ENCODE data around the gene PASK.

Gene PASK

GRCh38 chr2:241177526-241178334 is 28.5 kb upstream of the PASK start:
- H3K36me3 ChIP-seq (ENCODE audit: control insufficient read depth, insufficient read depth, low read length) = no peaks in the 10 kb centered on the region
- H3K4me3 ChIP-seq (ENCODE audit: low read depth, low read length) = no peak overlapping the region
- H3K4me1 ChIP-seq = peaks cover 3% of the 10 kb centered on the region
- no peak overlapping the region for H3K9ac ChIP-seq
- H3K27me3 ChIP-seq (ENCODE audit: control insufficient read depth, insufficient read depth, low read length) = no peaks in the 10 kb centered on the region
- no peak overlapping the region for H3K27ac ChIP-seq
- no peak overlapping the region for H3K4me2 ChIP-seq (ENCODE audit: low read length)
- H2AFZ ChIP-seq = no peak overlapping the region
- H3K79me2 ChIP-seq = no peaks in the 10 kb centered on the region
- TF ChIP-seq CTCF (IDR thresholded peaks at IDR 0.05) = no peak
- H3K9me3 ChIP-seq (ENCODE audit: control insufficient read depth, low read length) = no peaks in the 10 kb centered on the region

GRCh38 chr2:241173557-241173956 is 24.3 kb upstream of the PASK start:
- peaks cover 3% of the 10 kb centered on the region for H3K4me1 ChIP-seq
- TF ChIP-seq CTCF (IDR thresholded peaks at IDR 0.05) = no peak
- no peaks in the 10 kb centered on the region for H3K9me3 ChIP-seq (ENCODE audit: control insufficient read depth, low read length)
- no peaks in the 10 kb centered on the region for H3K36me3 ChIP-seq (ENCODE audit: control insufficient read depth, insufficient read depth, low read length)
- H3K4me2 ChIP-seq (ENCODE audit: low read length) = no peak overlapping the region
- H3K27ac ChIP-seq = no peak overlapping the region
- H3K27me3 ChIP-seq (ENCODE audit: control insufficient read depth, insufficient read depth, low read length) = no peaks in the 10 kb centered on the region
- H3K79me2 ChIP-seq = peaks cover under 1% of the 10 kb centered on the region
- no peak overlapping the region for H2AFZ ChIP-seq
- H3K4me3 ChIP-seq (ENCODE audit: low read depth, low read length) = no peak overlapping the region
- H3K9ac ChIP-seq = no peak overlapping the region

GRCh38 chr2:241168366-241168765 is 19.1 kb upstream of the PASK start:
- Histone ChIP-seq H3K27me3 (ENCODE audit: control insufficient read depth, insufficient read depth, low read length) (no peaks in the 10 kb centered on the region), H3K4me3 (ENCODE audit: low read depth, low read length) (no peak overlapping the region), H3K4me1 (no peaks in the 10 kb centered on the region), H3K79me2 (peaks cover 3% of the 10 kb centered on the region), H3K4me2 (ENCODE audit: low read length) (no peak overlapping the region), H3K9me3 (ENCODE audit: control insufficient read depth, low read length) (no peaks in the 10 kb centered on the region), H3K36me3 (ENCODE audit: control insufficient read depth, insufficient read depth, low read length) (no peaks in the 10 kb centered on the region), H3K27ac (no peak overlapping the region), H3K9ac (no peak overlapping the region), H2AFZ (no peak overlapping the region)
- no peak for TF ChIP-seq CTCF (IDR thresholded peaks at IDR 0.05)

GRCh38 chr2:241163601-241164118 is 14.4 kb upstream of the PASK start:
- Histone ChIP-seq H3K9me3 (ENCODE audit: control insufficient read depth, low read length) (no peaks in the 10 kb centered on the region), H3K79me2 (peaks cover 3% of the 10 kb centered on the region), H3K27me3 (ENCODE audit: control insufficient read depth, insufficient read depth, low read length) (no peaks in the 10 kb centered on the region), H2AFZ (no peak overlapping the region), H3K36me3 (ENCODE audit: control insufficient read depth, insufficient read depth, low read length) (no peaks in the 10 kb centered on the region), H3K4me2 (ENCODE audit: low read length) (no peak overlapping the region), H3K4me3 (ENCODE audit: low read depth, low read length) (no peak overlapping the region), H3K27ac (no peak overlapping the region), H3K9ac (no peak overlapping the region), H3K4me1 (no peaks in the 10 kb centered on the region)
- no peak for TF ChIP-seq CTCF (IDR thresholded peaks at IDR 0.05)
